ENCODE measurements around the gene MYB. TPM values are rescaled to one million over a fixed set of nuclear protein-coding genes. Genes with fewer than 3 reads are reported as not detected.
A peak's percentile ranks its signal among the peaks of the same experiment; 100 is the strongest.

Gene MYB
- total and polyA plus RNA-seq, 2 of the 8 experiments (the other 6 are each of a cell fraction or from before 2014, with no cell fraction given) = 4.0 to 7.6 TPM

DNA sequence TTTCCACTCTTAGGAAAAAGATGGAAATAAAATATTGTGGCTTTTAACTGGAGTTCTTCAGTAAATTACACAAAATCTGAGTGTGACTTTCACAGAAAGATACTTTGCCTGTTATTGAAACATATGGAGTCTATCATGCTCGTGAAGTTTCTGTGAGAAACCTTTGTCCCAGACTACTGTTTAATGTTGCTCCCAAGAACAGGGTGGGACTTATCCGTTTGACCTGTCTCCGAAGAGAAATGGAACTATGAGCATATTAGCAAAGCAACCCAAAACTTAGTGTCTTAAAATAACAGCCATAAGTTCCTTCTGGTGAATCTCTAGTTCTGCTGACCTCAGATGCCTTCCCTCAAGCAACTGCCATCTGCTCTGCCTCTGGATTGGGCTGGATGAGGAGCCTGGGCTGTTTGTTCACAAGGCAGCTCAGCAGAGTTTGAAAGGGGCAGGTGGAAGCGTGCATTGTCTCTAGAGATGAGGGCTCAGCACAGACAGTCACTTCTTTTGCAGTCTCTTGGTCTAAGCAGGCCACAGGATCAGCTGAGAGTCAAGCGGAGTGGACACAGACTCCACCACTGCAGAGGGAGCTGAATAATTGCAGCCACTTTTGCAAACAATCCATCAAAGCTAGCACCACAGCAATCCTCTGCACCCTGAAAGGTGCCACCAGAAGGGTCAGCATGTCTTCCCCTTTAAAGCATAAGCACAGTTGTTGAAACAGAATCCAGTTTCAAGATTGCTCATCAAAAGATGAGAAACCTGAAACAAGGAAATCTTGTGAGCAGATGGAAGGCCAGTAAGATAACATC, 52.8 kb downstream of the MYB start:
- Histone ChIP-seq H3K27ac (ENCODE audit: low read depth, low read length) (no peak overlapping the region), H2BK15ac (ENCODE audit: low read length) (no peak overlapping the region), H3K79me1 (ENCODE audit: low read depth, low read length) (no peaks in the 10 kb centered on the region), H4K8ac (ENCODE audit: extremely low read depth, insufficient read depth, low read length) (no peak overlapping the region), H3K4ac (replicated peaks; ENCODE audit: insufficient read length, low read depth, low read length) (no peak overlapping the region), H3K14ac (ENCODE audit: insufficient read length) (no peak overlapping the region), H3K23me2 (ENCODE audit: low read depth, low read length) (no peaks in the 10 kb centered on the region; the same call in 1 of the 2 replicates), H3K9me3 (ENCODE audit: insufficient read depth in 2 of 2, low read depth in 1 of 2, low read length in 1 of 2) (no peaks in the 10 kb centered on the region), H3K4me3 (ENCODE audit: extremely low read depth in 1 of 4, insufficient read depth in 2 of 4, low read depth in 3 of 4, low read length in 4 of 4) (no peak overlapping the region), H2BK20ac (ENCODE audit: low read length) (0 out of 2 replicates have a peak overlapping the region, but pooled peaks have one; percentile 25), H3K4me2 (ENCODE audit: insufficient read depth in 1 of 2, low read depth in 2 of 2, low read length in 2 of 2) (no peak overlapping the region), H3K9ac (replicated peaks in 1 of 4; ENCODE audit: extremely low read depth in 1 of 4, low read depth in 3 of 4, low read length in 3 of 4) (no peak overlapping the region), H3K4me1 (replicated peaks in 1 of 4; ENCODE audit: control insufficient read depth in 3 of 4, insufficient read depth in 4 of 4, low read length in 3 of 4) (no peaks in the 10 kb centered on the region), H3K18ac (ENCODE audit: extremely low read depth, low read length) (no peak overlapping the region), H4K91ac (replicated peaks; ENCODE audit: insufficient read length, low read length) (no peak overlapping the region), H2BK12ac (ENCODE audit: low read depth, low read length) (no peak overlapping the region), H4K5ac (ENCODE audit: insufficient read length, low read depth, low read length) (no peak overlapping the region), H2BK120ac (replicated peaks; ENCODE audit: low read depth, low read length) (no peak overlapping the region), H4K20me1 (replicated peaks in 1 of 2; ENCODE audit: control insufficient read depth in 1 of 2, insufficient read depth in 2 of 2, low read length in 2 of 2) (no peaks in the 10 kb centered on the region), H2AK5ac (ENCODE audit: low read depth, low read length) (no peak overlapping the region), H2AFZ (ENCODE audit: low read length) (peak overlapping the region; percentile 73; the same call in 1 of the 2 replicates), H3K27me3 (replicated peaks in 1 of 4; ENCODE audit: control insufficient read depth in 3 of 4, extremely low read depth in 1 of 4, insufficient read depth in 3 of 4, low read length in 3 of 4) (no peaks in the 10 kb centered on the region), H2BK5ac (ENCODE audit: low read depth, low read length) (no peak overlapping the region), H3K79me2 (ENCODE audit: control insufficient read depth in 1 of 2, insufficient read depth in 2 of 2, low read length in 2 of 2) (no peaks in the 10 kb centered on the region), H3K23ac (ENCODE audit: insufficient read length) (no peak overlapping the region), H3K36me3 (ENCODE audit: control insufficient read depth in 2 of 4, insufficient read depth in 4 of 4, low read length in 3 of 4) (no peaks in the 10 kb centered on the region), H3K56ac (replicated peaks; ENCODE audit: insufficient read length, low read depth, low read length) (no peak overlapping the region)
- ChIA-PET POLR2A (ENCODE audit: partially characterized antibody) (no interaction called here), CTCF (ENCODE audit: partially characterized antibody) (no interaction called here)
- TF ChIP-seq CHD1 (IDR thresholded peaks at IDR 0.05; ENCODE audit: low read depth, low read length) = no peak
- DNase-seq (ENCODE audit: low read depth in 1 of 2, low spot score in 2 of 2) = no peak
- no peak for FAIRE-seq
- WGBS, 2 experiments (ENCODE audit: extremely low coverage in 1 of 2, insufficient coverage in 1 of 2, insufficient read length in 1 of 2, insufficient replicate concordance in 2 of 2, low coverage in 1 of 2, low lambda C conversion rate in 2 of 2, missing lambda C conversion rate in 1 of 2) = 94% methylated on average over 5 of the region's 5 CpGs; no CpG with 5 or more reads in 1 of the 2 experiments

All from H1 (cell line).